CD14-positive monocyte (primary cell): ENCODE data around the gene ACSL1. TPM values are rescaled to one million over a fixed set of nuclear protein-coding genes. Genes with fewer than 3 reads are reported as not detected.

Experiments used
- DNase-seq, 3 donors: peaks; one replicate each; pipeline ENCODE4 v3.0.0-alpha.2; 2011 to 2022
- H2AFZ ChIP-seq: 2 replicates; pipeline ENCODE4 v1.6.0; 2012; ENCODE audit warnings: mild to moderate bottlenecking, low read depth, low read length, inconsistent platforms; ENCODE audit not compliant: insufficient read depth, poor library complexity, severe bottlenecking
- H3K27ac ChIP-seq, 2 donors: 1 replicate in 1 of 2; 2 replicates in 1 of 2; pipeline ENCODE4 v1.5.1; 2012 to 2013; ENCODE audit warnings: low read length in 2 of 2, control low read depth in 1 of 2, inconsistent platforms in 1 of 2, low read depth in 1 of 2, mild to moderate bottlenecking in 1 of 2
- H3K27me3 ChIP-seq, 2 donors: one replicate each; pipeline versions ENCODE4 v1.6.0 to v1.6.1; 2011 to 2013; ENCODE audit warnings: low read length in 2 of 2; ENCODE audit not compliant: control insufficient read depth in 2 of 2, insufficient read depth in 2 of 2
- H3K36me3 ChIP-seq, 2 donors: replicated peaks in 1 of 2; 1 replicate in 1 of 2; 2 replicates in 1 of 2; pipeline versions ENCODE4 v1.5.1 to v1.6.1; 2012 to 2013; ENCODE audit warnings: low read length in 2 of 2, control low read depth in 1 of 2, inconsistent platforms in 1 of 2, mild to moderate bottlenecking in 1 of 2; ENCODE audit not compliant: insufficient read depth in 2 of 2, control insufficient read depth in 1 of 2
- H3K4me1 ChIP-seq, 2 donors: 1 replicate in 1 of 2; 2 replicates in 1 of 2; pipeline versions ENCODE4 v1.5.1 to v1.6.1; 2012 to 2013; ENCODE audit warnings: low read length in 2 of 2, control low read depth in 1 of 2, inconsistent platforms in 1 of 2, mild to moderate bottlenecking in 1 of 2, moderate library complexity in 1 of 2; ENCODE audit not compliant: insufficient read depth in 2 of 2, control insufficient read depth in 1 of 2
- H3K4me2 ChIP-seq: replicated peaks from 2 replicates; pipeline ENCODE3; 2012; ENCODE audit warnings: low read length, moderate library complexity, mild to moderate bottlenecking; ENCODE audit not compliant: poor library complexity, severe bottlenecking; ENCODE audit errors: extremely low read depth
- H3K4me3 ChIP-seq, 3 experiments: fragments of 200-600 bp in 1 of 3; sonication (generic) in 1 of 3; replicated peaks in 1 of 3; 1 replicate in 2 of 3; 2 replicates in 1 of 3; pipeline ENCODE4 v1.5.1; 2011 to 2013; ENCODE audit warnings: low read length in 3 of 3, mild to moderate bottlenecking in 3 of 3, control low read depth in 2 of 3, low read depth in 2 of 3, inconsistent platforms in 1 of 3, moderate library complexity in 1 of 3
- H3K79me2 ChIP-seq: 2 replicates; pipeline ENCODE4 v1.6.0; 2012; ENCODE audit warnings: mild to moderate bottlenecking, control low read depth, inconsistent platforms, low read length, moderate library complexity; ENCODE audit not compliant: insufficient read depth
- H3K9ac ChIP-seq: 2 replicates; pipeline ENCODE4 v1.6.0; 2017; ENCODE audit warnings: low read length, mild to moderate bottlenecking; ENCODE audit not compliant: insufficient read depth, poor library complexity, severe bottlenecking
- H3K9me3 ChIP-seq, 2 donors: replicated peaks in 1 of 2; 1 replicate in 1 of 2; 2 replicates in 1 of 2; pipeline versions ENCODE4 v1.5.1 to v1.6.1; 2012 to 2013; ENCODE audit warnings: low read length in 2 of 2, control low read depth in 1 of 2; ENCODE audit not compliant: control insufficient read depth in 1 of 2, insufficient read depth in 1 of 2
- H4K20me1 ChIP-seq: 2 replicates; pipeline ENCODE4 v1.6.0; 2012; ENCODE audit warnings: mild to moderate bottlenecking, low read length, control low read depth, moderate library complexity; ENCODE audit not compliant: insufficient read depth
- H3K27ac Mint-ChIP-seq, 7 donors: one replicate each; pipeline ENCODE4 v1.8.0; 2020; ENCODE audit warnings: mild to moderate bottlenecking in 7 of 7, mixed read lengths in 7 of 7, moderate library complexity in 6 of 7, inconsistent platforms in 2 of 7
- H3K27me3 Mint-ChIP-seq, 3 donors: one replicate each; pipeline ENCODE4 v1.8.0; 2021 to 2022; ENCODE audit warnings: low read depth in 3 of 3, mild to moderate bottlenecking in 3 of 3, mixed read lengths in 3 of 3, moderate library complexity in 3 of 3, inconsistent platforms in 1 of 3
- H3K36me3 Mint-ChIP-seq, 2 donors: one replicate each; pipeline ENCODE4 v1.8.0; 2020; ENCODE audit warnings: mixed read lengths in 2 of 2, inconsistent platforms in 1 of 2, mild to moderate bottlenecking in 1 of 2
- H3K4me1 Mint-ChIP-seq: one replicate; pipeline ENCODE4 v1.8.0; 2020; ENCODE audit warnings: mild to moderate bottlenecking, mixed read lengths
- H3K4me3 Mint-ChIP-seq, 2 donors: one replicate each; pipeline ENCODE4 v1.8.0; 2020; ENCODE audit warnings: mild to moderate bottlenecking in 2 of 2, mixed read lengths in 2 of 2, moderate library complexity in 1 of 2
- H3K9me3 Mint-ChIP-seq, 7 donors: one replicate each; pipeline ENCODE4 v1.8.0; 2020 to 2022; ENCODE audit warnings: mixed read lengths in 7 of 7, mild to moderate bottlenecking in 6 of 7, moderate library complexity in 6 of 7, inconsistent platforms in 2 of 7
- WGBS: methylation state at CpG from one replicate; pipeline ENCODE4 v1.1.5; 2013; ENCODE audit warnings: missing lambda C conversion rate; ENCODE audit not compliant: insufficient coverage; 5-methylcytosine and 5-hydroxymethylcytosine counted together
- intact Hi-C, 2 donors: fragments of 100-400 bp; cut with micrococcal nuclease; formaldehyde crosslinking; loops; one replicate each; pipeline versions ENCODE4 v1.15.0 to v1.15.1; 2023
- polyA plus RNA-seq, 3 donors: library from polyadenylated mRNA; depleted of rRNA in 1 of 3; unstranded in 2 of 3; stranded (reverse) in 1 of 3; fragments of 300-500 nt in 2 of 3; fragments of >200 nt in 1 of 3; fragmentation: Illumina TruSeq in 2 of 3; gene quantifications; 1 replicate in 2 of 3; 2 replicates in 1 of 3; pipeline ENCODE4 v1.2.3, GENCODE V29; 2012 to 2021
- TF ChIP-seq, protein P1 (sequence below): fragments of 200-600 bp; IDR thresholded peaks from one replicate; pipeline ENCODE4 v1.8.0; 2022; ENCODE audit warnings: antibody characterized with exemption, mild to moderate bottlenecking

Gene ACSL1
- polyA plus RNA-seq, 3 donors: 72.4 to 115 (median 115) TPM

DNA sequence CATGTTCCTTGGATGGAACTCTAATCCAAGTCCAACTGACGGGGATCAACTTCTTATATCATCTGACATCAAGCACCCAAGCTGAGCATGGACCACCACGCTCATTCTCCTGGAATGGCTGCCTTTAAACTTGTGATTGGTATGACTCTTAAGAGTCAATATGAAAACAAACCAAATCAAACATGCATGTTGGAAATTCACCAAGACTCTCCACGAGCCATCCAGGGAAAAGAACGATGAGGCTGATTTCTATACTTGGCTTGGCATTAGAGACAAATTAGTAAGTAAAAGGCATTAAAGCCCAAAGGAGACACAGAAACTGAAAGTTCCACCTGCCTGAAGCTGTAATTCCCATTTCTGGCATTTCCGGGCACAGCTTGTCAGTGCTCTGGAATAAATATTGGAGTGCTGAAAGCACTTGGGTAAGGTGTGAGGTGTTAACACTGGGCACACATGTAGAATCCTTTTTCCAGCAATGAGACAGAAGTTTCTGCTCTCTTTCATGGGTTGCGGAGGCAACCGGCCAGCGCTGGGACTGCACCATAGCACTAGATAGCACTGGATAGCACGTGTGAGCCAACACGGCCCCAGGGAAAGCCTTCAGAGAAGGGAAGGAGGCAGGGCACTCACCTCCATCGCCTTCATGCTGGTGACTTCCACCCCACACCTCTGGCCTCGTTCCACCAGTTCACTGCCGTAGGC, 49.8 kb downstream of the ACSL1 start:
- H3K27me3 Mint-ChIP-seq: no peaks in the 10 kb centered on the region
- H3K27ac Mint-ChIP-seq: peak overlapping the region in 2 of 7 donors; percentile 13 to 15
- no peak overlapping the region for H3K4me2 ChIP-seq
- H4K20me1 ChIP-seq: peaks cover 94% of the 10 kb centered on the region
- H3K36me3 Mint-ChIP-seq: peaks cover 89 to 96% of the 10 kb centered on the region in 2 donors
- no peak overlapping the region for H3K27ac ChIP-seq
- no peak overlapping the region for H3K4me3 ChIP-seq
- no peaks in the 10 kb centered on the region for H3K4me1 Mint-ChIP-seq
- H3K79me2 ChIP-seq: no peaks in the 10 kb centered on the region
- no peaks in the 10 kb centered on the region for H3K4me1 ChIP-seq
- H3K27me3 ChIP-seq: no peaks in the 10 kb centered on the region
- TF ChIP-seq, protein P1, sequence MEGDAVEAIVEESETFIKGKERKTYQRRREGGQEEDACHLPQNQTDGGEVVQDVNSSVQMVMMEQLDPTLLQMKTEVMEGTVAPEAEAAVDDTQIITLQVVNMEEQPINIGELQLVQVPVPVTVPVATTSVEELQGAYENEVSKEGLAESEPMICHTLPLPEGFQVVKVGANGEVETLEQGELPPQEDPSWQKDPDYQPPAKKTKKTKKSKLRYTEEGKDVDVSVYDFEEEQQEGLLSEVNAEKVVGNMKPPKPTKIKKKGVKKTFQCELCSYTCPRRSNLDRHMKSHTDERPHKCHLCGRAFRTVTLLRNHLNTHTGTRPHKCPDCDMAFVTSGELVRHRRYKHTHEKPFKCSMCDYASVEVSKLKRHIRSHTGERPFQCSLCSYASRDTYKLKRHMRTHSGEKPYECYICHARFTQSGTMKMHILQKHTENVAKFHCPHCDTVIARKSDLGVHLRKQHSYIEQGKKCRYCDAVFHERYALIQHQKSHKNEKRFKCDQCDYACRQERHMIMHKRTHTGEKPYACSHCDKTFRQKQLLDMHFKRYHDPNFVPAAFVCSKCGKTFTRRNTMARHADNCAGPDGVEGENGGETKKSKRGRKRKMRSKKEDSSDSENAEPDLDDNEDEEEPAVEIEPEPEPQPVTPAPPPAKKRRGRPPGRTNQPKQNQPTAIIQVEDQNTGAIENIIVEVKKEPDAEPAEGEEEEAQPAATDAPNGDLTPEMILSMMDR: no peak
- no peak overlapping the region for H3K4me3 Mint-ChIP-seq
- peaks cover 82 to 99% of the 10 kb centered on the region in 2 donors for H3K36me3 ChIP-seq
- DNase-seq: no peak
- 100% methylated on average over 6 of the region's 13 CpGs for WGBS
- H2AFZ ChIP-seq: no peak overlapping the region
- no peak overlapping the region for H3K9ac ChIP-seq
- H3K9me3 Mint-ChIP-seq: peaks cover 3 to 9% (median 5%) of the 10 kb centered on the region in 7 donors
- intact Hi-C loops: no loop called here
- H3K9me3 ChIP-seq: no peaks in the 10 kb centered on the region

DNA sequence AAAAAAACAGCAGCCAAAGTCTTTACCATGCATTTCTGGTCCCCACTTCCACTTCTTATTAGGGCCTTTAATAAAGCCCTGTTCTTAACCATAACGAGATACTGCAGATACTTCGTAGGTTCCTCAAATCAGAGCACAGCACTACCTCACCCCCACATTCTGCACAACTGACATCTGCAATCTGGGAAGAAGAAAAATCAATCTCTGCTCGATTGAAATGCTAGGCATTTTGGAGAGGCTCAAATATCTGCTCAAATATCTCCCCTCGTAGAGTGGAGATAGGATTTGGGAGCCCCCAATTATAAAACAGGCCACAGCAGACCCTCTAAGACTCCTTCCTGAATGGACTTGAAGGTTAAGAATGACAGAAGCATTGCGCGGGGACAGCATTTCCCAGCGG, 51.6 kb downstream of the ACSL1 start:
- no peaks in the 10 kb centered on the region for H3K27me3 ChIP-seq
- no CpG with 5 or more reads among the region's 7 CpGs for WGBS
- H3K9me3 ChIP-seq: no peaks in the 10 kb centered on the region
- no peak overlapping the region for H3K27ac Mint-ChIP-seq
- H3K4me3 Mint-ChIP-seq: no peak overlapping the region
- no peaks in the 10 kb centered on the region for H3K4me1 Mint-ChIP-seq
- no peak overlapping the region for H3K4me2 ChIP-seq
- no peak overlapping the region for H3K27ac ChIP-seq
- no peak overlapping the region for H3K9ac ChIP-seq
- peaks cover 0 to 2% (median under 1%) of the 10 kb centered on the region in 7 donors for H3K9me3 Mint-ChIP-seq
- no peaks in the 10 kb centered on the region for H3K79me2 ChIP-seq
- H3K27me3 Mint-ChIP-seq: no peaks in the 10 kb centered on the region
- TF ChIP-seq, protein P1: no peak
- H4K20me1 ChIP-seq: peaks cover 94% of the 10 kb centered on the region
- peaks cover 83 to 99% of the 10 kb centered on the region in 2 donors for H3K36me3 ChIP-seq
- H3K4me1 ChIP-seq: no peaks in the 10 kb centered on the region
- H2AFZ ChIP-seq: no peak overlapping the region
- no peak overlapping the region for H3K4me3 ChIP-seq
- no peak for DNase-seq
- intact Hi-C loops: no loop called here
- H3K36me3 Mint-ChIP-seq: peaks cover 89 to 96% of the 10 kb centered on the region in 2 donors
